ENCODE data around the gene LPCAT1.

Gene LPCAT1

GRCh38 chr5:1538741-1539392 lies 15.1 kb upstream of the LPCAT1 start:
- TF ChIP-seq CTCF (conservative IDR thresholded peaks at IDR 0.05; ENCODE audit: control insufficient read depth, insufficient read depth, low read depth, low read length) = no peak
- H3K4me3 ChIP-seq (ENCODE audit: control insufficient read depth, low read depth, low read length) = no peak overlapping the region
- no peak for DNase-seq (ENCODE audit: low read depth)

- no peak for TF ChIP-seq CTCF (conservative IDR thresholded peaks at IDR 0.05; ENCODE audit: control insufficient read depth, insufficient read depth, low read depth, low read length)
- DNase-seq (ENCODE audit: low read depth) = no peak
- no peak overlapping the region for H3K4me3 ChIP-seq (ENCODE audit: control insufficient read depth, low read depth, low read length)
These were observed 14.5 kb upstream of the LPCAT1 start for GRCh38 chr5:1538276-1538675.

- no peak for TF ChIP-seq CTCF (conservative IDR thresholded peaks at IDR 0.05; ENCODE audit: control insufficient read depth, insufficient read depth, low read depth, low read length)
- DNase-seq (ENCODE audit: low read depth) = no peak
These were observed 13.9 kb upstream of the LPCAT1 start for GRCh38 chr5:1537603-1538154.

GRCh38 chr5:1536871-1537602 lies 13.3 kb upstream of the LPCAT1 start:
- no peak for DNase-seq (ENCODE audit: low read depth)
- no peak overlapping the region for H3K4me3 ChIP-seq (ENCODE audit: control insufficient read depth, low read depth, low read length)
- no peak for TF ChIP-seq CTCF (conservative IDR thresholded peaks at IDR 0.05; ENCODE audit: control insufficient read depth, insufficient read depth, low read depth, low read length)

More at GRCh38 chr5:1537603-1538154, 13.9 kb upstream of the LPCAT1 start:
- H3K4me3 ChIP-seq (ENCODE audit: control insufficient read depth, low read depth, low read length) = no peak overlapping the region

- peak; percentile 45 for DNase-seq (ENCODE audit: low read depth)
- H3K4me3 ChIP-seq (ENCODE audit: control insufficient read depth, low read depth, low read length) = no peak overlapping the region
These were observed 12.6 kb upstream of the LPCAT1 start for GRCh38 chr5:1536322-1536845.

GRCh38 chr5:1535646-1536045 lies 11.9 kb upstream of the LPCAT1 start:
- no peak for DNase-seq (ENCODE audit: low read depth)
- TF ChIP-seq CTCF (conservative IDR thresholded peaks at IDR 0.05; ENCODE audit: control insufficient read depth, insufficient read depth, low read depth, low read length) = no peak
- no peak overlapping the region for H3K4me3 ChIP-seq (ENCODE audit: control insufficient read depth, low read depth, low read length)

More at GRCh38 chr5:1536322-1536845, 12.6 kb upstream of the LPCAT1 start:
- no peak for TF ChIP-seq CTCF (conservative IDR thresholded peaks at IDR 0.05; ENCODE audit: control insufficient read depth, insufficient read depth, low read depth, low read length)

All from fibroblast of mammary gland (primary cell).